Mammary epithelial cell (primary cell): ENCODE measurements around the gene NBEAL2.

Experiments used
- CTCF ChIP-seq, 2 donors: IDR thresholded peaks in 1 of 2; conservative IDR thresholded peaks in 1 of 2; 2 replicates each; pipeline ENCODE4 v1.5.1; 2011 to 2012; ENCODE audit warnings: inconsistent platforms in 2 of 2, low read length in 2 of 2, mild to moderate bottlenecking in 2 of 2, control low read depth in 1 of 2, low read depth in 1 of 2; ENCODE audit not compliant: insufficient read depth in 1 of 2; ENCODE audit errors: extremely low read depth in 1 of 2
- EZH2 ChIP-seq: IDR thresholded peaks from 2 replicates; pipeline ENCODE4 v1.6.1; 2012; ENCODE audit warnings: low read length, inconsistent platforms, borderline replicate concordance

DNA sequence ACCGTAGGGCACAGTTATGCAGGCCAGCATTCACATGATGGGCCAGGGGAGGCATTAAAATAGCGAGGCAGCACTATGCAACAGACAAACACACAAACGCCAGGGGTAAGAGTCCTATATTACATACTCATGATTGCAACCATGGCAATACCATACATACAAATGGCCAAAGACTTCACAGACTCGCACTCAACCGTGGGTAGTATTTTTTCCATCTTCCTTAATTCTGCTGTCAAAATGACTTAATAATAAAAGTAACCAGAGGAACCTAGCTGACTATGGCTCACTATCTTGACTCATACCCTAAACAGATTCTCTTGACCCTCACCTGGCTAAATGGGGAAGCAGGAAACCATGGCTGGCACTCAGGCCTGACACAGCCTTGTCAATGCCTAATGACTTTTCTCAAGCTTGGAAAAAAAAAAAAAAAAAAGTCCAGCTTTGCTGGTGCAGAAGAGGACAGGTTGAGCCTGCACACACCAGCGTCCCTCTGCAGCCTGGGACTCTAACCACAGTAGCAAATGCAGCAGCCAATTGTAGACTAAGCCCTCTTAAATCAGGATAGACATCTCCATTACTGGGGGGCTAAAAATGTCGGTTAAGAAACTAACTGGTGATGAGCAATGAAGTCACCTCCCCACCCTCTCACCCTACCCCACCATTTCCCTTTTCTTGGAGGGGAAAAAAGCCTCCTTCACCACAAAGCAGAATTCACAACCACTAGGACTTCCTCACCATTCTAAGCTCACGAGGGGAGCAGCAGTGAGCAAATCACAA is 26.0 kb upstream of the NBEAL2 start:
- TF ChIP-seq CTCF (conservative IDR thresholded peaks at IDR 0.05 in 1 of 2, IDR thresholded peaks at IDR 0.05 in 1 of 2; ENCODE audit: extremely low read depth in 1 of 2, insufficient read depth in 1 of 2, low read depth in 1 of 2, low read length in 2 of 2) (no peak), EZH2 (no peak)
